AG04449 (cell line): ENCODE results near the gene CLECL1.

Source experiments
- CTCF ChIA-PET: fragments of 350-600 bp; formaldehyde crosslinking; extraction: SDS; loops from one replicate; lab custom pipeline; 2021; ENCODE audit warnings: antibody characterized with exemption; lab: Yijun Ruan, JAX
- POLR2A ChIA-PET: fragments of 400-600, 350-600 bp; formaldehyde crosslinking; extraction: SDS; loops from one replicate; lab custom pipeline; 2020; ENCODE audit warnings: antibody characterized with exemption, inconsistent platforms; lab: Yijun Ruan, JAX
- DNase-seq: peaks from one replicate; pipeline ENCODE4 v3.0.0-alpha.2; 2010; ENCODE audit warnings: low read depth, low spot score
- H3K4me3 ChIP-seq: 2 replicates; pipeline ENCODE4 v1.5.1; 2011; ENCODE audit warnings: low read depth, mild to moderate bottlenecking, control low read depth, low read length
- TF ChIP-seq, protein P1 (sequence below): IDR thresholded peaks from one replicate; pipeline ENCODE4 v1.5.1; 2011; ENCODE audit warnings: mild to moderate bottlenecking, moderate library complexity, low read length, control low read depth, inconsistent platforms; ENCODE audit not compliant: insufficient read depth; ENCODE audit errors: missing control alignments

CLECL1 gene

DNA sequence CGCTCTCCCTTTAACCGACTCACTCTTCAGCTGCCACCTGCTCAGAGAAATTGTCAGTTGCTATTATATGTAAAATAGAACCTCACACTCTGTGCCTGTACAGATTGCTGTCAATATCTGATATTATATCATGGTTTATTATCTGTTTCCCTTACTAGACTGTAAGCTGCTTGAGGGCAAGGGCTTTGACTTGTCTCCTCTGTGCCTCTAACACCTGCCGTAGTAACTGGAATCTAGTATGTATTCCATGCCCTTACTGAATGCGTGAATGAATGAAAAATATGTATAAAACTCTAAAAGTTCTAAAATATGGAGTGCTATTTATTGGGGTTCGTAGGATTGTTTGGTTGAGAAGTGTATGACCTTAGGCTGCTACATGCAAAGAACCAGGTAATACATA is 29.5 kb upstream of the CLECL1 start:
- DNase-seq: no peak
- TF ChIP-seq, protein P1, sequence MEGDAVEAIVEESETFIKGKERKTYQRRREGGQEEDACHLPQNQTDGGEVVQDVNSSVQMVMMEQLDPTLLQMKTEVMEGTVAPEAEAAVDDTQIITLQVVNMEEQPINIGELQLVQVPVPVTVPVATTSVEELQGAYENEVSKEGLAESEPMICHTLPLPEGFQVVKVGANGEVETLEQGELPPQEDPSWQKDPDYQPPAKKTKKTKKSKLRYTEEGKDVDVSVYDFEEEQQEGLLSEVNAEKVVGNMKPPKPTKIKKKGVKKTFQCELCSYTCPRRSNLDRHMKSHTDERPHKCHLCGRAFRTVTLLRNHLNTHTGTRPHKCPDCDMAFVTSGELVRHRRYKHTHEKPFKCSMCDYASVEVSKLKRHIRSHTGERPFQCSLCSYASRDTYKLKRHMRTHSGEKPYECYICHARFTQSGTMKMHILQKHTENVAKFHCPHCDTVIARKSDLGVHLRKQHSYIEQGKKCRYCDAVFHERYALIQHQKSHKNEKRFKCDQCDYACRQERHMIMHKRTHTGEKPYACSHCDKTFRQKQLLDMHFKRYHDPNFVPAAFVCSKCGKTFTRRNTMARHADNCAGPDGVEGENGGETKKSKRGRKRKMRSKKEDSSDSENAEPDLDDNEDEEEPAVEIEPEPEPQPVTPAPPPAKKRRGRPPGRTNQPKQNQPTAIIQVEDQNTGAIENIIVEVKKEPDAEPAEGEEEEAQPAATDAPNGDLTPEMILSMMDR: no peak
- CTCF ChIA-PET: interaction anchor here (0.8 to 5.8 kb wide), 2 partner anchors 13 to 17 kb away, joined by 3 to 66 read pairs; no protein-coding TSS in a partner anchor
- H3K4me3 ChIP-seq: no peak overlapping the region
- POLR2A ChIA-PET: no interaction called here

DNA sequence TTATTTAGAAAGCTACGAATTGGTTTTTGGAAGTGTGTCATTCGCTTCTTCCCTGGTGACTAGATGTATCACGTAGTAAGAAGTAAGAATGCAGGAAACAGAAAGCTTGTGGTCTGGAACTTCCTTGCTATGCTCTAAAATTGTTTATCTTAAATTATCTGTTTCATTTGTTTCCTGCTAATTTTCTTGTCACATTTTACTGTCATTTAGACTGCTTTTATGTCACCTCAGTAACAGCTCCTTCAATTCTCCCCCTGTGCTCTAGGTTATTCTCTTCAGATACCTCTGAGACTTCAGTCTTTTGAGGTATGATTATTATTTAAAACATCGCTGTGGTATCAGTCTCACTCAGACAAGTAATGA is 28.5 kb upstream of the CLECL1 start:
- H3K4me3 ChIP-seq: no peak overlapping the region
- DNase-seq: no peak
- ChIA-PET POLR2A (no interaction called here), CTCF (interaction anchor here (0.8 to 5.8 kb wide), 2 partner anchors 12 to 16 kb away, joined by 3 to 66 read pairs; no protein-coding TSS in a partner anchor)
- TF ChIP-seq, protein P1: no peak

DNA sequence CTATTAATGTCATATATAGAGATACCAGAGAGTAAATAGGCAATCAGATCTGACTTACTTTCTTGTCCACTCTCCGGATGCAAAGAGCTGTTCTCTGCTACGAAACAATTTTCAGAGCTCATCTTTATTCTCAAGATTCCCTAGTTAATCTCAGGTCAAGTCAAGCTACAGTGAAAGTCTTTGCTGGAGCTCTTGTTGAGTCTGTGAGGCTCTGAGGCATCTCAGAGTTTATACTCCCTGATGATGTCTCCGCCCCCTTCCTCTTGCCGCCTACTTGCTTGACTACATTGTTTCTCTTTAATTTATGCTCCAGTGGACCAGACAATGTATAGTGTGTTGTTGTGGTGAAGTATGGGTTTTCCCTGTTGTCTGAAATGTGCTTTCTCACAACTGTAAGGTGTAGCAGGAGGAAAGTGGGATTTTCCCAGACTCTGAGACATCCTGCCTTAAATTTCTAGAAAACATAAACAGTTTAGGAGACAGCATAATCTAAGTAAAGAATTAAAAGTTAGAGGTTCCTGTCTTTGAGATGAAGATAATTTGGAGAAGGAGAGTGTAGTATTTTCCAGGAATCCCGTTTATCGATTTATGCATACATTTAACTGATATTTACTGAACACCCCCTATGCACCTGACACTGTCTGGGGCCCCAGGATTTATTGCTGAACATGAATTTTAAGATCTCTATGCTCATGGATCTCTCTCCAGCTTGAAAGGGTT is 28.0 kb upstream of the CLECL1 start, which contains the start of gene CD69:
CD69 (minus strand) TSS at position 203 of the 720 bp plus-strand sequence; CDS start at position 122, 81 bp downstream.
- CTCF ChIA-PET: interaction anchor here (5.8 kb wide), 1 partner anchor 12 kb away, joined by 66 read pairs; no protein-coding TSS in a partner anchor
- TF ChIP-seq, protein P1: no peak
- POLR2A ChIA-PET: no interaction called here
- no peak within 1 kb of the TSS for H3K4me3 ChIP-seq
- DNase-seq: no peak

DNA sequence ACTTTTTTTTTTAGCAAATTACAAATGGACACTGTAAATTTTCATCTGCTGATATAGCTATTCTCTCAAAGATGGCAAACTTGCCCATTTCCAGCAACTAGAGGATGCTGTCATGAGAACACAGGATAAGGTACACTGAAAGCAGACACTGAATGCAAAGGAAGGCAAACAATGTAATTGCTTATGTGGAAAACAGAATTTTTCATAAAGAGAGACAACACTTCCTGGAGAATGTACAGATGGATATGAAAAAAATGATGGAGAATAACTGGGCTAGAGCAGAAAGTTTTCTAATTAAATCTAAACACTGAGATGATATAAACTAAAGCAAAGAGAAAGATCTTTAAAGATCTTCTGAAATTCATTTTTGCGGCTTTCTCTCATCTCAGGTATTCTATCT is 27.2 kb upstream of the CLECL1 start:
- TF ChIP-seq, protein P1: no peak
- no peak overlapping the region for H3K4me3 ChIP-seq
- CTCF ChIA-PET: interaction anchor here (5.8 kb wide), 1 partner anchor 11 kb away, joined by 66 read pairs; no protein-coding TSS in a partner anchor
- POLR2A ChIA-PET: no interaction called here
- no peak for DNase-seq

DNA sequence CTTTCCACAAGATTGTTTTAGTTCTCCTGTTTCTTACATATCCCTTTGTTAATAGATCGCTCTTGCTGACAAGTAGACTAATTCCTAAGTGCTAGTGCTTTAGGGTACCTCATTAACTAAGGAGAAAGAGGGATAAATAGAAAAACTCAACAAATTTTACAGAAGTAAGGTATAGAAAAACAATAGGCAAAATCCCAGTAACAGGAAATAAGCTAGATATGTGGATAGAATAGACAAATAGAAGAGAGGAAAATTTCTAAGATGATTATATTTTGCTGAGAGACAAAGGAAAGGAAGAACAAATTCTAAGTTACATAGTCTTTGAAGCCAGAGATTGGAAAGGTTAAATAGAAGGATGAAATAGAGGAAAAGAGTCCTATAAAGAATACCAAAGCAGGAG is 26.8 kb upstream of the CLECL1 start:
- H3K4me3 ChIP-seq: no peak overlapping the region
- CTCF ChIA-PET: interaction anchor here (5.8 kb wide), 1 partner anchor 10 kb away, joined by 66 read pairs; no protein-coding TSS in a partner anchor
- POLR2A ChIA-PET: no interaction called here
- no peak for DNase-seq
- TF ChIP-seq, protein P1: no peak

DNA sequence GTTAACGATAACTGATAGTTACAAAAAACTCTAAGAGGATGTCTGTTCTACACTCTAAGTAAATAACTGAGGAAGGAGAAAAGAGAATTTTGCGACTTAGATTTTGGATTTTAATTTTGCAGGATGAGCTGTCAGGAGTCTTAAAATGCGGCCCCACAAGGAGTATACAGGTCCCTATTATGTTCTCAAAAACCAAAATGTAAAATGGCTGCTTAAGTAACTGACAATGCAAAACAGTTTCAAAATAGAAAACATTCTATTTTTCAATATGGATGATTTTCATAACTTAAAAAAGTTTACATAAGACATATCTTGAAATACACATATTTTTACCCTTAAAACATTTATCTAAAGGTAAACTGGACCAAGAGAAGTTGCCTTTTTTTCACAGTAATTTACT is 25.2 kb upstream of the CLECL1 start:
- TF ChIP-seq, protein P1: no peak
- ChIA-PET POLR2A (no interaction called here), CTCF (interaction anchor here (5.8 kb wide), 1 partner anchor 9 kb away, joined by 66 read pairs; no protein-coding TSS in a partner anchor)
- no peak overlapping the region for H3K4me3 ChIP-seq
- DNase-seq: no peak
